Type B pancreatic cell (in vitro differentiated cells): Measurements from ENCODE around the gene LRRC40. TPM values are rescaled to one million over a fixed set of nuclear protein-coding genes. Genes with fewer than 3 reads are reported as not detected.

Source experiments
- DNase-seq: peaks from one replicate; pipeline ENCODE4 v3.0.0; 2021; ENCODE audit warnings: mixed read lengths; ENCODE audit not compliant: unreplicated experiment; ENCODE audit errors: extremely low spot score
- H3K27ac Mint-ChIP-seq: 2 replicates; pipeline ENCODE4 v1.8.0; 2021; ENCODE audit warnings: mild to moderate bottlenecking, mixed read lengths
- H3K27me3 Mint-ChIP-seq: 2 replicates; pipeline ENCODE4 v1.8.0; 2021; ENCODE audit warnings: mixed read lengths
- H3K36me3 Mint-ChIP-seq: 2 replicates; pipeline ENCODE4 v1.8.0; 2021; ENCODE audit warnings: mixed read lengths
- H3K4me1 Mint-ChIP-seq: one replicate; pipeline ENCODE4 v1.8.0; 2021; ENCODE audit warnings: mixed read lengths; ENCODE audit not compliant: unreplicated experiment
- H3K4me3 Mint-ChIP-seq: 2 replicates; pipeline ENCODE4 v1.8.0; 2021; ENCODE audit warnings: mild to moderate bottlenecking, mixed read lengths
- H3K9me3 Mint-ChIP-seq: 2 replicates; pipeline ENCODE4 v1.8.0; 2021; ENCODE audit warnings: mixed read lengths
- total RNA-seq: library from RNA; stranded (reverse); gene quantifications from 2 replicates; pipeline ENCODE4 v1.2.1, GENCODE V29; 2021; ENCODE audit warnings: low replicate concordance
- TF ChIP-seq, protein P1 (sequence below): fragments of 200-600 bp; sonication (generic); conservative IDR thresholded peaks from 2 replicates; pipeline ENCODE4 v1.5.0; 2021; ENCODE audit warnings: antibody characterized with exemption, mild to moderate bottlenecking

The LRRC40 gene
- total RNA-seq, 1 donor from 2014 or later = 18.9 TPM

DNA sequence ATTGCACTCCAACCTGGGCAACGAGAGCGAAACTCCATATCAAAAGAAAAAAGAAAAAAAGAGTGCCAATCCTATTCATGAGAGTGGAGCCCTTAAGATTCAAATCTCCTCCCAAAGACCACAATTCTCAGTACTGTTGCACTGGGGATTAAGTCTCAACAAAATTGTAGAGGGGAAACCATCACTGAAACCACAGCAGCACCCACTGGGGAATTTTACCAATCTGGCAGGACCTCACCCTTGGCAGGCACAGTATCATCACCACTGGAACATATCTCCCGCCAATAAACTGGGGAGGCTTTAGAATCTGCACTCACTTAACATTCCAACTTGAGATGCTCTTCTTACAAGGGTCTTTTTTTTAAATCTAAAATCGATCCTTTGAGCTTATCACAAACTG is 41.0 kb downstream of the LRRC40 start:
- Mint-ChIP-seq H3K9me3 (no peaks in the 10 kb centered on the region), H3K27me3 (no peaks in the 10 kb centered on the region), H3K27ac (no peak overlapping the region), H3K4me3 (no peak overlapping the region), H3K36me3 (peaks cover 23% of the 10 kb centered on the region), H3K4me1 (peaks cover 6% of the 10 kb centered on the region)
- TF ChIP-seq, protein P1, sequence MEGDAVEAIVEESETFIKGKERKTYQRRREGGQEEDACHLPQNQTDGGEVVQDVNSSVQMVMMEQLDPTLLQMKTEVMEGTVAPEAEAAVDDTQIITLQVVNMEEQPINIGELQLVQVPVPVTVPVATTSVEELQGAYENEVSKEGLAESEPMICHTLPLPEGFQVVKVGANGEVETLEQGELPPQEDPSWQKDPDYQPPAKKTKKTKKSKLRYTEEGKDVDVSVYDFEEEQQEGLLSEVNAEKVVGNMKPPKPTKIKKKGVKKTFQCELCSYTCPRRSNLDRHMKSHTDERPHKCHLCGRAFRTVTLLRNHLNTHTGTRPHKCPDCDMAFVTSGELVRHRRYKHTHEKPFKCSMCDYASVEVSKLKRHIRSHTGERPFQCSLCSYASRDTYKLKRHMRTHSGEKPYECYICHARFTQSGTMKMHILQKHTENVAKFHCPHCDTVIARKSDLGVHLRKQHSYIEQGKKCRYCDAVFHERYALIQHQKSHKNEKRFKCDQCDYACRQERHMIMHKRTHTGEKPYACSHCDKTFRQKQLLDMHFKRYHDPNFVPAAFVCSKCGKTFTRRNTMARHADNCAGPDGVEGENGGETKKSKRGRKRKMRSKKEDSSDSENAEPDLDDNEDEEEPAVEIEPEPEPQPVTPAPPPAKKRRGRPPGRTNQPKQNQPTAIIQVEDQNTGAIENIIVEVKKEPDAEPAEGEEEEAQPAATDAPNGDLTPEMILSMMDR = no peak
- DNase-seq = no peak

DNA sequence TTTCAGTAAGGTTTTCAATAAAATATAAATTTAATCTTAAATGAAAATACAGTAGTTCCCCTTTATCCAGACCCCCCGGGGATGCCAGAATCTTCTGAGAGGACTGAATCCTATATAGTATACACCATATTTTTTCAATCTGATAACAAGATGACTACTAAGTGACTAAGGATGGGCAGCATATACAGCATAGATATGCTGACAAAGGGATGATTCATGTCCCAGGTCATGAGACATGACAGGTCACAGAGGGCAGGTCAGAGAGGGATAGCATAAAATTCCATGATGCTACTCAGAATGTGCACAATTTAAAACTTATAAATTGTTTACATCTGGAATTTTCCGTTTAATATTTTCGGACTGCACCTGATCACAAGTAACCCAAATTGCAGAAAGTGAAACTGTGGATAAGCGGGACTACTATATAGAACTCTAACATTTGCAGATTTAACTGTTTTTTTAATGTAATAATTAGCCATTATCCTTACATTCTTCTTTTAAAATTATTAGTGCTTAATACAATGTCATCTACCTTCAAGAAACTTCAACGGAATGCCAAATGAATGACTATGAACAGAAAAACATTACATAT is 48.8 kb downstream of the LRRC40 start:
- H3K27ac Mint-ChIP-seq = no peak overlapping the region
- H3K27me3 Mint-ChIP-seq = no peaks in the 10 kb centered on the region
- no peak for DNase-seq
- no peaks in the 10 kb centered on the region for H3K9me3 Mint-ChIP-seq
- peaks cover 10% of the 10 kb centered on the region for H3K36me3 Mint-ChIP-seq
- no peaks in the 10 kb centered on the region for H3K4me1 Mint-ChIP-seq
- TF ChIP-seq, protein P1 = no peak
- H3K4me3 Mint-ChIP-seq = no peak overlapping the region

DNA sequence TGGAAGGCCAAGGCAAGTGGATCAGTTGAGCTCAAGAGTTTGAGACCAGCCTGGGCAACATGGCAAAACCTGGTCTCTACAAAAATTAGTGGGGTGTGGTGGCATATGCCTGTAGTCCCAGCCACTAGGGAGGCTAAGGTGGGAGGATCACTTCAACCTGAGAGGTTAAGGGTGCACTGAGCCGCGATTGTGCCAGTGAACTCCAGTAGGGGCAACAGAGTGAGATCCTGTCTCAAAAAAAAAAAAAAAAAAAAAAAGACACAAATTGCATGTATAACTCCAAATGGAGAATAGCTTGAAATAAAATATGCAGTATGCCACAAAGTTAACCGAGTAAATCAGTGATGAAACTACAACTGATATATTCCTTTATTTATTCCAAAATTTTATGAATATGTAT is 51.6 kb downstream of the LRRC40 start:
- DNase-seq = no peak
- Mint-ChIP-seq H3K9me3 (no peaks in the 10 kb centered on the region), H3K27ac (no peak overlapping the region), H3K4me3 (no peak overlapping the region), H3K4me1 (no peaks in the 10 kb centered on the region), H3K27me3 (no peaks in the 10 kb centered on the region), H3K36me3 (no peaks in the 10 kb centered on the region)
- TF ChIP-seq, protein P1 = no peak

DNA sequence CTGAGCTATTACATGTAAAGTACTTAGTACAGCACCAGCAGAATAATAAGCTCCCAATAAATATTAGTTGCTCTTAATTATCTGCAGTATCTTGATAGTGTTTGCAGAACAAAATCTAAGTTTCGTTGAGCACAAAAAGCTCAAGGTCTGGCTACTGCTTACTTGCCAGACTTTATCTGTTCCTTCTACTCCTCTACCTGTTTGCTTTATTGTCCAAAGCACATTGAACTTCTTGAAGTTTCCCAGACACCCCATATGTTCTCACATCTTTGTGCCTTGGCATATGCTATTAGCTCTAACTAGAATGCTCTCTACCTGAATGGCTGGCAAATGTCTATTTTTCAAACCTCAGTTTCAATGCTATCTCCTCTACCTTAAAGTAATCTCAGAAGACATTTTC is 54.9 kb downstream of the LRRC40 start:
- Mint-ChIP-seq H3K4me3 (no peak overlapping the region), H3K9me3 (no peaks in the 10 kb centered on the region), H3K36me3 (no peaks in the 10 kb centered on the region), H3K4me1 (no peaks in the 10 kb centered on the region), H3K27me3 (no peaks in the 10 kb centered on the region), H3K27ac (no peak overlapping the region)
- DNase-seq = no peak
- TF ChIP-seq, protein P1 = no peak

DNA sequence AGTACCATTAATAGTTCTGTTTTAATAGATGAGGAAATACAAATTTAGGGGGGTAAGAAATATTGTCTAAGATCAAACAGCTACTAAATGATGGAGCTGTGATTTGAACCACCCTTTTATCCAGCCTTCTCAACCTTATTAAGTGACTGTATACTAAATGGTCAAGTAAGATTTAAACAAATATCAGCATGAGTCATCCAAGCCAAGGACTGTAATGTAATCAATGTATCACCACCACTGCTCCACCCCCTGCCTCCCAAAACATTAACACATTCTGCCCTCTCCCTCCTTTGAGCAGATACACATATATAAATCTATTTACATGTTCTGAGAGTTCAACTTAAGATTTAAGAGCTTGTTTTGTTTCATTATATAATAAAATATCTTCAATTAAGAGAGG is 58.9 kb downstream of the LRRC40 start:
- DNase-seq = no peak
- TF ChIP-seq, protein P1 = no peak
- Mint-ChIP-seq H3K27ac (no peak overlapping the region), H3K27me3 (no peaks in the 10 kb centered on the region), H3K9me3 (no peaks in the 10 kb centered on the region), H3K36me3 (no peaks in the 10 kb centered on the region), H3K4me1 (peaks cover 5% of the 10 kb centered on the region), H3K4me3 (no peak overlapping the region)
